Esophagus muscularis mucosa (tissue), 4 donors: ENCODE data around the gene B4GALT4. TPM values are rescaled to one million over a fixed set of nuclear protein-coding genes. Genes with fewer than 3 reads are reported as not detected.

Experiments used
- DNase-seq: peaks from one replicate; pipeline ENCODE4 v3.0.0-alpha.2; 2017; ENCODE audit errors: extremely low spot score
- H3K27ac ChIP-seq, 4 donors: fragments of 200-600 bp; sonication (generic); replicated peaks in 1 of 4; 1 replicate in 3 of 4; 2 replicates in 1 of 4; pipeline ENCODE4 v1.5.1; 2016 to 2019; ENCODE audit warnings: mild to moderate bottlenecking in 1 of 4
- H3K27me3 ChIP-seq, 4 donors: fragments of 200-600 bp; sonication (generic); one replicate each; pipeline versions ENCODE4 v1.5.1 to v1.6.0; 2016 to 2019
- H3K36me3 ChIP-seq, 4 donors: fragments of 200-600 bp; sonication (generic); one replicate each; pipeline ENCODE4 v1.5.1; 2016 to 2019
- H3K4me1 ChIP-seq, 4 donors: fragments of 200-600 bp; sonication (generic); one replicate each; pipeline ENCODE4 v1.5.1; 2016 to 2019
- H3K4me3 ChIP-seq, 4 donors: fragments of 200-600 bp; sonication (generic); 1 replicate in 2 of 4; 2 replicates in 2 of 4; pipeline ENCODE4 v1.5.1; 2016 to 2019; ENCODE audit warnings: mild to moderate bottlenecking in 4 of 4, moderate library complexity in 1 of 4
- H3K9me3 ChIP-seq, 4 donors: fragments of 200-600 bp; sonication (generic); 1 replicate in 3 of 4; 2 replicates in 1 of 4; pipeline ENCODE4 v1.5.1; 2016 to 2019
- CTCF ChIP-seq, 3 experiments: fragments of 200-600 bp in 2 of 3; fragments of 450-650 bp in 1 of 3; sonication (generic) in 2 of 3; IDR thresholded peaks; one replicate each; pipeline ENCODE4 v1.5.1; 2017 to 2019; ENCODE audit warnings: antibody characterized with exemption in 3 of 3, mild to moderate bottlenecking in 2 of 3, moderate library complexity in 1 of 3
- EP300 ChIP-seq: sonication (generic); formaldehyde crosslinking; IDR thresholded peaks from one replicate; pipeline ENCODE4 v1.6.1; 2017; ENCODE audit warnings: antibody characterized with exemption
- POLR2A ChIP-seq: fragments of 450-650 bp; IDR thresholded peaks from one replicate; pipeline ENCODE4 v1.6.1; 2017; ENCODE audit warnings: antibody characterized with exemption, moderate library complexity, mild to moderate bottlenecking, low read depth
- POLR2AphosphoS5 ChIP-seq, 2 donors: sonication (generic); formaldehyde crosslinking; IDR thresholded peaks; one replicate each; pipeline ENCODE4 v1.6.1; 2017; ENCODE audit warnings: antibody characterized with exemption in 2 of 2
- WGBS: methylation state at CpG from one replicate; pipeline ENCODE4 v1.1.5; 2018; 5-methylcytosine and 5-hydroxymethylcytosine counted together
- intact Hi-C: fragments of 100-400 bp; cut with DNase I; formaldehyde crosslinking; loops from one replicate; pipeline ENCODE4 v1.15.1; 2023
- total RNA-seq, 4 donors: library from RNA; depleted of rRNA; stranded (reverse); fragments of >200 nt; gene quantifications; one replicate each; pipeline versions ENCODE4 v1.1.0 to v1.2.1, GENCODE V29; 2016

The B4GALT4 gene
- total RNA-seq, 4 donors from 2014 or later: 13.3 to 15.4 (median 14.0) TPM

GRCh38 chr3:119205209-119205608, 35.5 kb downstream of the B4GALT4 start:
- H3K36me3 ChIP-seq: peaks cover 0 to 16% (median 12%) of the 10 kb centered on the region in 4 donors
- DNase-seq: no peak
- H3K4me3 ChIP-seq: no peak overlapping the region
- TF ChIP-seq POLR2AphosphoS5 (IDR thresholded peaks at IDR 0.05): no peak
- TF ChIP-seq EP300: no peak
- TF ChIP-seq POLR2A: no peak
- no peak for TF ChIP-seq CTCF (IDR thresholded peaks at IDR 0.05)
- no peaks in the 10 kb centered on the region for H3K9me3 ChIP-seq
- WGBS: 52% methylated on average over 8 of the region's 8 CpGs
- no peaks in the 10 kb centered on the region for H3K27me3 ChIP-seq
- no peak overlapping the region for H3K27ac ChIP-seq
- peaks cover 0 to 4% (median 0%) of the 10 kb centered on the region in 4 donors for H3K4me1 ChIP-seq
- intact Hi-C loops: no loop called here

DNA sequence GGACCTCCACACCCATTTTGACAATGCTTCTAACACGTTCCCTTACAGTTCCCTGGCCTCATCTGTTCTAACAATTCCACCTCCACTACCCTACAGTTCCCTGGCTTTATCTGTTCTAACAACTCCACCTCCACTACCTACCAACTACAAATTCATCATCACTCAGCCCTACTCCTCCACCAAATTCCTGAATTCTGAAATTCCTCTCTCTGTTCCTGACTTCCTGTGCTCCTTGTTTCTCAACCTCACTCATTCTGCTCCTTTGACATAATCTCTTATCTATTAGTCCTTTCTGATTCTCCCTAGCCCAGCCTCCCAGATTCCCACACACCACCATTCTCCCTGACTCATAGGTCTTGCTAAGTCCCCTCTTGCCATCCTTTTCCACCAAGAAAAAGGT, 44.8 kb downstream of the B4GALT4 start:
- Histone ChIP-seq H3K27me3 (no peaks in the 10 kb centered on the region), H3K4me1 (no peaks in the 10 kb centered on the region), H3K9me3 (no peaks in the 10 kb centered on the region), H3K27ac (no peak overlapping the region), H3K4me3 (no peak overlapping the region), H3K36me3 (no peaks in the 10 kb centered on the region)
- intact Hi-C loops: no loop called here
- TF ChIP-seq POLR2A: no peak
- no peak for TF ChIP-seq POLR2AphosphoS5 (IDR thresholded peaks at IDR 0.05)
- no peak for TF ChIP-seq EP300
- TF ChIP-seq CTCF (IDR thresholded peaks at IDR 0.05): no peak
- DNase-seq: peak; percentile 21
- WGBS: 73% methylated on average over 1 of the region's 1 CpG

- 77% methylated on average over 1 of the region's 1 CpG for WGBS
- no peak overlapping the region for H3K27ac ChIP-seq
Observed at GRCh38 chr3:119195151-119195476, 45.6 kb downstream of the B4GALT4 start.

DNA sequence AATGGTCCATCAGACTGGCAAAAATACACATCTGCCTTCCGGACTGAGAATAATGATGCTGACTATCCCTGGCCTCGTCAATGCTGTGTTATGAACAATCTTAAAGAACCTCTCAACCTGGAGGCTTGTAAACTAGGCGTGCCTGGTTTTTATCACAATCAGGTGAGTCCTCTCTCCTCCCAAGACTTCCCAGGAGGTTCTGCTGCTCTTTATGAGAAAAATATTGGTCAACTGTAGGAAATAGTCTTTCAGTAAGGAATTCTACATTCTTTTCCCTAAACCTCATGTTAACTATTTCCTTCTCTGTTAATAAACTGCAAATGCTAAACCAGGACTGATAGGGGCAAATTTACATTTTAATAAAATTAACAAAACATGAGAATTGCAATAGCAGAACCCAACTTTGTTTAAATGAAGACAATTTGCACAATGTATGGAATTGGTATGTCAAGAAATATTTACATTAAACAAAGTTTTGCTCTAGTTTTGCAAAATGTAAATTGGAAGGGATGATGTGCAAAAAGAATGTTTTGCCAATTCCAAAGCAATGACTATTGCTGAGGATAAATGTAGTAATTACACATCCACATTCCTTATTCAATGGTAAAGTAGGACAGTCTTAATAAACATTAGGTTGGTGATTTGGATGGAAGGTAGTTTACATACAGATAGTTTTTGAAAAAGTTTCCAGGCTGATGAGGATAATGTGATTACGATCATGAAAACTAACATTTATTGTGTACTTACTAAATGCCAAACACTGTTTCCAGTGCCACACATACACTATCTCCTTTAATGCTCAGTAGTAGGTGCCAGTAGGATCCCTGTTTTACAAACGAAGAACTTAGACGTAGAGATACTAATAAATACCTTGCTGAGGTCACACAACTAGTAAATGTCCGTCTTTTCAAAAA, 46.2 kb downstream of the B4GALT4 start:
- H3K4me3 ChIP-seq: no peak overlapping the region
- no peak overlapping the region for H3K27ac ChIP-seq
- H3K36me3 ChIP-seq: no peaks in the 10 kb centered on the region
- intact Hi-C loops: no loop called here
- no peak for TF ChIP-seq POLR2AphosphoS5 (IDR thresholded peaks at IDR 0.05)
- no peak for TF ChIP-seq CTCF (IDR thresholded peaks at IDR 0.05)
- TF ChIP-seq EP300: no peak
- no peak for TF ChIP-seq POLR2A
- H3K27me3 ChIP-seq: no peaks in the 10 kb centered on the region
- peak; percentile 50 for DNase-seq
- H3K9me3 ChIP-seq: no peaks in the 10 kb centered on the region
- WGBS: 89% methylated on average over 7 of the region's 7 CpGs
- no peaks in the 10 kb centered on the region for H3K4me1 ChIP-seq

More at GRCh38 chr3:119195151-119195476, 45.6 kb downstream of the B4GALT4 start:
- Histone ChIP-seq H3K36me3 (no peaks in the 10 kb centered on the region), H3K9me3 (no peaks in the 10 kb centered on the region), H3K27me3 (no peaks in the 10 kb centered on the region), H3K4me3 (no peak overlapping the region), H3K4me1 (no peaks in the 10 kb centered on the region)
- DNase-seq: peak; percentile 24
- intact Hi-C loops: no loop called here
- TF ChIP-seq CTCF (IDR thresholded peaks at IDR 0.05) (no peak), EP300 (no peak), POLR2AphosphoS5 (IDR thresholded peaks at IDR 0.05) (no peak), POLR2A (no peak)
